Trophoblast cell (in vitro differentiated cells and primary cell): ENCODE data around the gene MYO6.
A peak's percentile ranks its signal among the peaks of the same experiment; 100 is the strongest.

Source experiments
- DNase-seq, 2 donors: peaks; one replicate each; pipeline ENCODE4 v3.0.0-alpha.2; 2016
- H2AFZ ChIP-seq: 2 replicates; pipeline ENCODE4 v1.6.1; 2013; ENCODE audit warnings: low read length, moderate library complexity, mild to moderate bottlenecking; ENCODE audit not compliant: insufficient read depth, poor library complexity
- H2AK5ac ChIP-seq: 2 replicates; pipeline ENCODE4 v1.6.1; 2013; ENCODE audit warnings: mild to moderate bottlenecking, low read length
- H2BK120ac ChIP-seq: 2 replicates; pipeline ENCODE4 v1.6.1; 2013; ENCODE audit warnings: low read length, mild to moderate bottlenecking, moderate library complexity; ENCODE audit not compliant: insufficient read depth, poor library complexity
- H2BK12ac ChIP-seq: 2 replicates; pipeline ENCODE4 v1.6.1; 2013; ENCODE audit warnings: mild to moderate bottlenecking, low read length, moderate library complexity
- H2BK5ac ChIP-seq: 2 replicates; pipeline ENCODE4 v1.6.1; 2013; ENCODE audit warnings: low read length, low read depth, moderate library complexity, mild to moderate bottlenecking; ENCODE audit not compliant: poor library complexity
- H3K14ac ChIP-seq: 2 replicates; pipeline ENCODE4 v1.6.1; 2013; ENCODE audit warnings: mild to moderate bottlenecking, low read length
- H3K18ac ChIP-seq: 2 replicates; pipeline ENCODE4 v1.6.1; 2013; ENCODE audit warnings: mild to moderate bottlenecking, low read length
- H3K23ac ChIP-seq: 2 replicates; pipeline ENCODE4 v1.6.1; 2013; ENCODE audit warnings: low read length
- H3K27ac ChIP-seq: 2 replicates; pipeline ENCODE4 v1.5.1; 2013; ENCODE audit warnings: low read depth, mild to moderate bottlenecking, inconsistent platforms, low read length, moderate library complexity
- H3K27me3 ChIP-seq: 2 replicates; pipeline ENCODE4 v1.6.1; 2013; ENCODE audit warnings: inconsistent platforms, mild to moderate bottlenecking, low read length, moderate library complexity; ENCODE audit not compliant: insufficient read depth
- H3K36me3 ChIP-seq, 2 experiments: 1 replicate in 1 of 2; 2 replicates in 1 of 2; pipeline ENCODE4 v1.6.1; 2013; ENCODE audit warnings: low read length in 2 of 2, mild to moderate bottlenecking in 2 of 2, moderate library complexity in 1 of 2; ENCODE audit not compliant: insufficient read depth in 2 of 2, control insufficient read depth in 1 of 2
- H3K4ac ChIP-seq: 2 replicates; pipeline ENCODE4 v1.6.1; 2013; ENCODE audit warnings: low read depth, mild to moderate bottlenecking, low read length, moderate library complexity
- H3K4me1 ChIP-seq, 2 experiments: 1 replicate in 1 of 2; 2 replicates in 1 of 2; pipeline ENCODE4 v1.6.1; 2013; ENCODE audit warnings: low read length in 2 of 2, mild to moderate bottlenecking in 2 of 2, moderate library complexity in 1 of 2; ENCODE audit not compliant: insufficient read depth in 2 of 2, control insufficient read depth in 1 of 2
- H3K4me2 ChIP-seq: 2 replicates; pipeline ENCODE4 v1.6.1; 2013; ENCODE audit warnings: inconsistent platforms, mild to moderate bottlenecking, low read length, moderate library complexity
- H3K4me3 ChIP-seq: 2 replicates; pipeline ENCODE4 v1.5.1; 2013; ENCODE audit warnings: mild to moderate bottlenecking, low read depth, low read length, inconsistent platforms
- H3K79me1 ChIP-seq: one replicate; pipeline ENCODE4 v1.6.1; 2013; ENCODE audit warnings: low read length
- H3K79me2 ChIP-seq: 2 replicates; pipeline ENCODE4 v1.6.1; 2013; ENCODE audit warnings: low read length, mild to moderate bottlenecking; ENCODE audit not compliant: control insufficient read depth, insufficient read depth, poor library complexity
- H3K9ac ChIP-seq: 2 replicates; pipeline ENCODE4 v1.6.1; 2013; ENCODE audit warnings: mild to moderate bottlenecking, low read length
- H3K9me3 ChIP-seq: 2 replicates; pipeline ENCODE4 v1.6.1; 2013; ENCODE audit warnings: low read depth, mild to moderate bottlenecking, control low read depth, inconsistent platforms, low read length; ENCODE audit not compliant: insufficient read depth
- H4K12ac ChIP-seq: 2 replicates; pipeline ENCODE4 v1.6.1; 2013; ENCODE audit warnings: low read depth, mild to moderate bottlenecking, low read length, moderate library complexity
- H4K8ac ChIP-seq: 2 replicates; pipeline ENCODE4 v1.6.1; 2013; ENCODE audit warnings: low read depth, mild to moderate bottlenecking, low read length, moderate library complexity
- H4K91ac ChIP-seq: one replicate; pipeline ENCODE4 v1.6.1; 2013; ENCODE audit warnings: low read depth, mild to moderate bottlenecking, low read length, moderate library complexity
- WGBS: extraction: QIAGEN DNeasy Blood & Tissue Kit; methylation state at CpG from one replicate; pipeline ENCODE4 v1.1.7; 2013; ENCODE audit warnings: missing lambda C conversion rate; ENCODE audit not compliant: insufficient read length, insufficient coverage; ENCODE audit errors: extremely low coverage; 5-methylcytosine and 5-hydroxymethylcytosine counted together

Gene MYO6

GRCh38 chr6:75931011-75931680 is 182.1 kb downstream of the MYO6 start:
- H3K14ac ChIP-seq = no peak overlapping the region
- no CpG with 5 or more reads among the region's 11 CpGs for WGBS
- no peak overlapping the region for H2BK120ac ChIP-seq
- no peak overlapping the region for H3K4me2 ChIP-seq
- no peaks in the 10 kb centered on the region for H3K79me2 ChIP-seq
- no peak overlapping the region for H3K4me3 ChIP-seq
- no peak overlapping the region for H3K4ac ChIP-seq
- H2AFZ ChIP-seq = no peak overlapping the region
- no peak overlapping the region for H3K18ac ChIP-seq
- no peak overlapping the region for H3K27ac ChIP-seq
- peaks cover 2% of the 10 kb centered on the region for H3K79me1 ChIP-seq
- H4K12ac ChIP-seq = no peak overlapping the region
- H3K9me3 ChIP-seq = no peaks in the 10 kb centered on the region
- no peaks in the 10 kb centered on the region for H3K36me3 ChIP-seq
- H2AK5ac ChIP-seq = no peak overlapping the region
- no peak overlapping the region for H2BK12ac ChIP-seq
- no peak overlapping the region for H3K23ac ChIP-seq
- H3K4me1 ChIP-seq = peaks cover 2% of the 10 kb centered on the region in 2 experiments
- DNase-seq = peak in 1 of 2 donors; percentile 68
- no peak overlapping the region for H4K8ac ChIP-seq
- H4K91ac ChIP-seq = no peak overlapping the region
- no peak overlapping the region for H2BK5ac ChIP-seq
- no peak overlapping the region for H3K9ac ChIP-seq
- no peaks in the 10 kb centered on the region for H3K27me3 ChIP-seq

GRCh38 chr6:75932067-75932466 is 183.0 kb downstream of the MYO6 start:
- no CpG with 5 or more reads among the region's 5 CpGs for WGBS
- no peak overlapping the region for H2AFZ ChIP-seq

GRCh38 chr6:75933387-75933975 is 184.4 kb downstream of the MYO6 start:
- no peak overlapping the region for H2BK5ac ChIP-seq
- DNase-seq = no peak
- H3K23ac ChIP-seq = no peak overlapping the region
- H3K79me2 ChIP-seq = no peaks in the 10 kb centered on the region
- H3K9me3 ChIP-seq = no peaks in the 10 kb centered on the region
- no peak overlapping the region for H3K18ac ChIP-seq
- H3K79me1 ChIP-seq = peaks cover 4% of the 10 kb centered on the region
- H2AFZ ChIP-seq = no peak overlapping the region
- H3K4me1 ChIP-seq = peaks cover 2% of the 10 kb centered on the region in 2 experiments
- H3K27ac ChIP-seq = no peak overlapping the region
- no peak overlapping the region for H4K12ac ChIP-seq
- no peak overlapping the region for H3K4me3 ChIP-seq
- no peak overlapping the region for H2BK12ac ChIP-seq
- H4K8ac ChIP-seq = no peak overlapping the region
- H3K9ac ChIP-seq = no peak overlapping the region
- no peak overlapping the region for H2AK5ac ChIP-seq
- no peak overlapping the region for H3K14ac ChIP-seq
- H3K4me2 ChIP-seq = no peak overlapping the region
- no peaks in the 10 kb centered on the region for H3K27me3 ChIP-seq
- WGBS = no CpG with 5 or more reads among the region's 7 CpGs
- no peak overlapping the region for H4K91ac ChIP-seq
- H3K4ac ChIP-seq = no peak overlapping the region
- H2BK120ac ChIP-seq = no peak overlapping the region
- no peaks in the 10 kb centered on the region for H3K36me3 ChIP-seq

More at GRCh38 chr6:75932067-75932466, 183.0 kb downstream of the MYO6 start:
- H3K4ac ChIP-seq = no peak overlapping the region
- H3K23ac ChIP-seq = no peak overlapping the region
- no peak overlapping the region for H3K4me2 ChIP-seq
- H2BK5ac ChIP-seq = no peak overlapping the region
- H3K27me3 ChIP-seq = no peaks in the 10 kb centered on the region
- H3K18ac ChIP-seq = no peak overlapping the region
- no peak overlapping the region for H2BK12ac ChIP-seq
- peaks cover 4% of the 10 kb centered on the region for H3K79me1 ChIP-seq
- H3K4me3 ChIP-seq = no peak overlapping the region
- no peak overlapping the region for H4K12ac ChIP-seq
- H3K9me3 ChIP-seq = no peaks in the 10 kb centered on the region
- H3K9ac ChIP-seq = no peak overlapping the region
- H3K14ac ChIP-seq = no peak overlapping the region
- no peaks in the 10 kb centered on the region for H3K36me3 ChIP-seq
- no peak overlapping the region for H2AK5ac ChIP-seq
- no peak overlapping the region for H3K27ac ChIP-seq
- no peak overlapping the region for H2BK120ac ChIP-seq
- no peaks in the 10 kb centered on the region for H3K79me2 ChIP-seq
- H3K4me1 ChIP-seq = peaks cover 2% of the 10 kb centered on the region in 2 experiments
- H4K91ac ChIP-seq = no peak overlapping the region
- DNase-seq = peak; percentile 27 to 71
- H4K8ac ChIP-seq = no peak overlapping the region

GRCh38 chr6:75934643-75935472 is 185.8 kb downstream of the MYO6 start:
- peak overlapping the region; percentile 62 for H3K4me3 ChIP-seq
- no peak overlapping the region for H4K12ac ChIP-seq

More at GRCh38 chr6:75934643-75935472, 185.8 kb downstream of the MYO6 start:
- Histone ChIP-seq H4K8ac (peak overlapping the region; percentile 36), H3K79me1 (peaks cover 4% of the 10 kb centered on the region), H2AFZ (peak overlapping the region; percentile 66), H3K4ac (no peak overlapping the region), H3K36me3 (no peaks in the 10 kb centered on the region), H4K91ac (peak overlapping the region; percentile 42), H3K9me3 (no peaks in the 10 kb centered on the region), H3K4me2 (peak overlapping the region; percentile 86), H3K27me3 (no peaks in the 10 kb centered on the region), H3K4me1 (peaks cover 2% of the 10 kb centered on the region in 2 experiments), H3K23ac (no peak overlapping the region), H3K9ac (peak overlapping the region; percentile 12), H2BK12ac (peak overlapping the region; percentile 20), H3K79me2 (no peaks in the 10 kb centered on the region), H2BK5ac (no peak overlapping the region), H3K14ac (no peak overlapping the region), H3K18ac (peak overlapping the region; percentile 19), H2AK5ac (no peak overlapping the region), H3K27ac (no peak overlapping the region), H2BK120ac (peak overlapping the region; percentile 41)
- DNase-seq = peak; percentile 61 to 92
- no CpG with 5 or more reads among the region's 32 CpGs for WGBS
